Stimulated activated CD4-positive, alpha-beta T cell treated with anti-CD3 and anti-CD28 coated beads, Interleukin-1b, Interleukin-23, amount 100 ng/mL, for 48 hours (primary cell): Measurements from ENCODE around the gene ABCF2.

ENCODE experiments used
- DNase-seq: peaks from one replicate; pipeline ENCODE4 v3.0.0-alpha.2; 2020

The ABCF2 gene

DNA sequence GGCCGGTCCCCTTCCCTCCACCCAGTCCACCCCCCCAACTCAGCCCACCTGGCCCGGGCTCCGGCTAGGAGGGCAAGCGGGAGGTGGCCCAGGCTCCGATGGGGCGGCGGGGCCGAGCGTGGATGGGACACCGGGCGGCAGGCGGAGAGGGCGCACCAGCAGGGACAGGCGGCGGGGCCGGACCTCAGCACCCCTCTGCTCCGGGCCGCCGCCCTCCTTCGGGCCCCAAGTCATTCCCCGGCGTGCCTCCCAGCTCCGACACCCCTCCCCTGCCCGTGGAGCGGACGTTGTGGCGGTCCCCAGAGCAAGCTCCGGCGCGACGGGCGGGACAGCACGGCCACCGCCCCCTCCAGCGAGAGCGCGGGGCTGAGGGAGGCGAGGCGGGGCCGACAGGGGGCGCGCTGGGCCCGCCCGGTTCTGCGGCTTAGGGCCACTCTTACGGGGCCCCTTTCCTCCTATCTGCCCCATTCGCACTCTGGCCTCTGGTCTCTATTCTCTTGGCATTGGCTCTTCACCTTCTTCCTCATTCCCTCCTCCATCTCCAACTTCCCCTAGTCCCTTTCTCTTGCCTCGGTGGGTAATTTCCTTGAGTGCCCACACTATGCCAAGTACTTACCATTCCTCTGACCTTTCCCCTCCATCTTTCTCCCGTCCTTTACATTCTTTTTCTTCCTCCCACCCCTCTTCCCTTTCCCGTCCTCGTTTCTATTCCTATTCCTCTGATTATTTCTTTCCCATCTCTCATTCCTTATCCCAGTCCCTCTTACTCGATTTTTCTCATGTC is 58.8 kb downstream of the ABCF2 start:
- peak; percentile 52 for DNase-seq

DNA sequence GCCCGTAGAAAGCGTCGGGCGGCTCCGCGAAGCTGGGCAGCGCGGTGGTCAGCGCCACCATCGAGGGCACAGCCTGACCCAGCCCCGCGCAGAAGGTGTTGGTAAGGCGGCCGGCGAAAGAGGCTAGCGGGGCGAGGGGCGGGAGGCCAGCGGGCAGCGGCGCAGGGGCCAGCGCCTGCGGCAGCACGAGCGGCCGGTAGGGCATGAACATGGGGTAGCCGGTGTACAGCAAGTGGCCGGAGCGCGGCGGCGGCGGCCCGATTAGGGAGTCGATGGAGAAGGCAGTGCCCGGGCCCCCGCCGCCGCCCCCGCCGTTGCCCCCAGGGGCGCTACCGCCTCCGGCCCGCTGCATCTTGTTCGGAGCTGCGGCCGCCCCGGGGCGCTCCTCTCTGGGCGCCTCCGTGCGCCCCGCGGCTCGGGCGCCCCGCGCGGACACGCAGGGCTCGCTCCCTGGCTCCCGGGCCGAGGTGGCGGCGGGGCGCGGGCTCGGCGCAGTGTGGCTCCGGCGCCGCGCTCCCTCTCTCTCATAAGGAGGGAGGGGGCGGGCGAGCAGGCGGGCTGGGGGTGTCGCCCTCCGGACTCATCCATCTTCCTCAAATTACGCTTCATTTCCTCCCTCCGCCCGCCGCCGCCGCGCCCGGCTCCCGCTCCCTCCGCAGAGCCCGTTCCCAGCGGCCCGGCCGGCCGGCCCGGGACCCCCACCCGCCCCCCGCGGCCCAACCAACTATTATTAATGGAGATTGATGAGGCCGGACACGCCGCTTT is 59.6 kb downstream of the ABCF2 start, which contains the start of gene GBX1:
Gene GBX1, minus strand, starts transcription at position 498 of the 765 bp plus-strand sequence. Its CDS starts 146 bp downstream, at position 352.
- no peak for DNase-seq

DNA sequence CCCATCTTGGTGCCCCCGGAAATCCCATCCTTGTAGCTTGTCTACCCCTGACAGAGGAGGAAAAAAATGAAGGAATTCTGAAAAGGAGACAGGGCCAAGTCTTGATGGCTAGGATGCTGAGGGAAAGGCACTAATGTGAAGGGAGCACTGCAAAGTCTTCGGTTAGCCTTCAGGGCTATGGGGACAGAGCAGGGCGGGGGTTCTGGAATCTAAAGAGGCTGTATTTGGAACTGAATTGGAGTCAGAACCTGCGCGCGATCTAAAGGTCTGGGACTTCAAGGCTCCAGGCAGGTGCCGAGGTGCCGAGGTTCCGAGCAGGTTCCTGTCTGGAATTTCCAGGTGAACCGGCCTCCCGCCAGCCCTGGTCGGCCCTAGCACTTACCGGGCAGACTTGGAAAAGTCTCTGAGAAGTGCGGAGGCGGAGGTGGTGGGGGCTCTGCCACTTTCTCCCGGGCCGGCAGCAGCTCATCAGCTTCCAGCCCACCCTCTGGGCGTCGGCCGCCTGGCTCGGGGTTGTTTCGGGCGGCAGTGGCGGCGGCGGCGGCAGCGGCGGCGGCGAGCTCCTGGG is 60.3 kb downstream of the ABCF2 start:
- no peak for DNase-seq
